ENCODE data around the gene GIMAP7. TPM values are rescaled to one million over a fixed set of nuclear protein-coding genes. Genes with fewer than 3 reads are reported as not detected.

The GIMAP7 gene
- total RNA-seq, 1 experiment from 2014 or later, result 0.33 TPM

DNA sequence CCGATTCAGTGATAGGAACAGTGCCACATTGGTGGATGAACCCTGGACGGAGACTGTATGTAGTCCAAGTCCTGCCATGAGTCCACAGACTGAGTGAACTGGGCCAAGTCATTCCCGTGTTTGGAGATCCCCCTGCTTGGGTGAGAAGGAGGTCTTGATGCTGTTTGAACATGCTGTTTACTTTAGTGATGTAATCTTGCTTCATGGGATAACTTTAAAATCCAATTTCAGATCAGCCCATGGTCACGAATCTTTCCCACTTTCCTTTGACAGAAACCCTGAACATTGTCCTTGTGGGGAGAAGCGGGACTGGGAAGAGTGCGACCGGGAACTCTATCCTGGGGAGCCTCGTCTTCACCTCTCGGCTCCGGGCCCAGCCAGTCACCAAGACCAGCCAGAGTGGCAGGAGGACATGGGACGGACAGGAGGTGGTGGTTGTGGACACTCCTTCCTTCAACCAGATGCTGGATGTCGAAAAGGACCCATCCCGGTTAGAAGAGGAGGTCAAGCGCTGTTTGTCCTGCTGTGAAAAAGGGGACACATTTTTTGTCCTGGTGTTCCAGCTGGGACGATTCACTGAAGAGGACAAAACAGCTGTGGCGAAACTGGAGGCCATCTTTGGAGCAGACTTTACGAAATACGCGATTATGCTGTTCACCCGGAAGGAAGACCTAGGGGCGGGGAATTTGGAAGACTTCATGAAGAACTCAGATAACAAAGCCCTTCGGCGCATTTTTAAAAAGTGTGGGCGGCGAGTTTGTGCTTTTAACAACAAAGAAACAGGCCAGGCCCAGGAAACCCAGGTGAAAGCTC is 37.6 kb upstream of the GIMAP7 start:
- POLR2A ChIA-PET, result no interaction called here
- in situ Hi-C loops (cut with HindIII; ENCODE audit: low pct_unique_long_range_greater_than_20kb, low sequenced_read_pairs), result no loop called here
- intact Hi-C loops (cut with micrococcal nuclease; ENCODE audit: unreplicated experiment), result no loop called here
- Histone ChIP-seq H3K36me3 (ENCODE audit: control insufficient read depth, insufficient read depth, low read length) (no peaks in the 10 kb centered on the region), H3K4me1 (ENCODE audit: control insufficient read depth, insufficient read depth, low read length) (no peaks in the 10 kb centered on the region), H3K27ac (ENCODE audit: low read length) (no peak overlapping the region), H3K9me3 (ENCODE audit: control insufficient read depth, insufficient read depth, low read depth, low read length) (no peaks in the 10 kb centered on the region), H3K4me3 (ENCODE audit: low read depth in 2 of 2, low read length in 2 of 2) (no peak overlapping the region), H3K27me3 (ENCODE audit: control insufficient read depth, insufficient read depth, low read length) (peaks cover 8% of the 10 kb centered on the region)
- TF ChIP-seq POLR2AphosphoS5 (IDR thresholded peaks at IDR 0.05; ENCODE audit: low read depth, low read length), result no peak
- TF ChIP-seq, protein P1, sequence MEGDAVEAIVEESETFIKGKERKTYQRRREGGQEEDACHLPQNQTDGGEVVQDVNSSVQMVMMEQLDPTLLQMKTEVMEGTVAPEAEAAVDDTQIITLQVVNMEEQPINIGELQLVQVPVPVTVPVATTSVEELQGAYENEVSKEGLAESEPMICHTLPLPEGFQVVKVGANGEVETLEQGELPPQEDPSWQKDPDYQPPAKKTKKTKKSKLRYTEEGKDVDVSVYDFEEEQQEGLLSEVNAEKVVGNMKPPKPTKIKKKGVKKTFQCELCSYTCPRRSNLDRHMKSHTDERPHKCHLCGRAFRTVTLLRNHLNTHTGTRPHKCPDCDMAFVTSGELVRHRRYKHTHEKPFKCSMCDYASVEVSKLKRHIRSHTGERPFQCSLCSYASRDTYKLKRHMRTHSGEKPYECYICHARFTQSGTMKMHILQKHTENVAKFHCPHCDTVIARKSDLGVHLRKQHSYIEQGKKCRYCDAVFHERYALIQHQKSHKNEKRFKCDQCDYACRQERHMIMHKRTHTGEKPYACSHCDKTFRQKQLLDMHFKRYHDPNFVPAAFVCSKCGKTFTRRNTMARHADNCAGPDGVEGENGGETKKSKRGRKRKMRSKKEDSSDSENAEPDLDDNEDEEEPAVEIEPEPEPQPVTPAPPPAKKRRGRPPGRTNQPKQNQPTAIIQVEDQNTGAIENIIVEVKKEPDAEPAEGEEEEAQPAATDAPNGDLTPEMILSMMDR (IDR thresholded peaks at IDR 0.05), result no peak
- no peak for TF ChIP-seq TCF7L2 (IDR thresholded peaks at IDR 0.05; ENCODE audit: low read depth, low read length)
- TF ChIP-seq, protein P2, sequence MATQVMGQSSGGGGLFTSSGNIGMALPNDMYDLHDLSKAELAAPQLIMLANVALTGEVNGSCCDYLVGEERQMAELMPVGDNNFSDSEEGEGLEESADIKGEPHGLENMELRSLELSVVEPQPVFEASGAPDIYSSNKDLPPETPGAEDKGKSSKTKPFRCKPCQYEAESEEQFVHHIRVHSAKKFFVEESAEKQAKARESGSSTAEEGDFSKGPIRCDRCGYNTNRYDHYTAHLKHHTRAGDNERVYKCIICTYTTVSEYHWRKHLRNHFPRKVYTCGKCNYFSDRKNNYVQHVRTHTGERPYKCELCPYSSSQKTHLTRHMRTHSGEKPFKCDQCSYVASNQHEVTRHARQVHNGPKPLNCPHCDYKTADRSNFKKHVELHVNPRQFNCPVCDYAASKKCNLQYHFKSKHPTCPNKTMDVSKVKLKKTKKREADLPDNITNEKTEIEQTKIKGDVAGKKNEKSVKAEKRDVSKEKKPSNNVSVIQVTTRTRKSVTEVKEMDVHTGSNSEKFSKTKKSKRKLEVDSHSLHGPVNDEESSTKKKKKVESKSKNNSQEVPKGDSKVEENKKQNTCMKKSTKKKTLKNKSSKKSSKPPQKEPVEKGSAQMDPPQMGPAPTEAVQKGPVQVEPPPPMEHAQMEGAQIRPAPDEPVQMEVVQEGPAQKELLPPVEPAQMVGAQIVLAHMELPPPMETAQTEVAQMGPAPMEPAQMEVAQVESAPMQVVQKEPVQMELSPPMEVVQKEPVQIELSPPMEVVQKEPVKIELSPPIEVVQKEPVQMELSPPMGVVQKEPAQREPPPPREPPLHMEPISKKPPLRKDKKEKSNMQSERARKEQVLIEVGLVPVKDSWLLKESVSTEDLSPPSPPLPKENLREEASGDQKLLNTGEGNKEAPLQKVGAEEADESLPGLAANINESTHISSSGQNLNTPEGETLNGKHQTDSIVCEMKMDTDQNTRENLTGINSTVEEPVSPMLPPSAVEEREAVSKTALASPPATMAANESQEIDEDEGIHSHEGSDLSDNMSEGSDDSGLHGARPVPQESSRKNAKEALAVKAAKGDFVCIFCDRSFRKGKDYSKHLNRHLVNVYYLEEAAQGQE (IDR thresholded peaks at IDR 0.05; ENCODE audit: insufficient read depth in 1 of 2, low read depth in 2 of 2, low read length in 1 of 2), result no peak
- TF ChIP-seq SIN3A (IDR thresholded peaks at IDR 0.05; ENCODE audit: borderline replicate concordance, insufficient read depth, low read depth, low read length), result no peak
- BruUV-seq (replicated peaks), result no TSS peak
- no peak for ATAC-seq
- CTCF ChIA-PET, result interaction anchor here (0.6 kb wide), 1 partner anchor 9 kb away, joined by 5 read pairs; no protein-coding TSS in a partner anchor
- no peak for DNase-seq (ENCODE audit: low read depth, low spot score)

DNA sequence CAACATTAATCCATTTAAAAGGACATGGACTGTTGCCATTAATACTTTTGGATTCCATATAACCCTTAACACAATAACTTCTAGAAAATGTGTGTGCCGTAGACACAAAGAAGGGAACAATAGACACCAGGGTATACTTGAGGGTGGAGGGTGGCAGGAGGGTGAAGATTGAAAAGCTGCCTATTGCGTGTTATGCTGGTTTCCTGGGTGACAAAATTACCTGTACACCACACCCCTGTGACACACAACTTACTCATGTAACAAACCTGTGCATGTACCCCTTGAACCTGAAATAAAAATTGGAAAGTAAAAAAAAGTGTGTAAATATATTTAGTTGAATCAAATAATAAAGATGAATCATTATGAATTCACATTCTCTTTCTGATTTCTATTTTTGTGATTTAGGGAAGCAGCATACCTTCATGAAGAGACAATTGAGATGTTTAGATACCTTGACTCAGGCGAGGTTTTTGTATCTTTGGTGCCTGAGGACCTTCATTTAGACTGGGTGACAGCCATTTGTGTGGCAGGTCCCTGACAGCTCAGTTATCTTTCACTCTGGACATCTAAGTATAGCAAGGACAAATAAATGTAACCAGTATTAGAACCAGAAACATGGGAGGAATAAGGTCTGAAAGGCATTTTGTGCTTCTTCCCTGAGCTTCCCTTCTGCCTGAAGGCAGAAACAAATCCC is 35.5 kb upstream of the GIMAP7 start:
- no peak overlapping the region for H3K27ac ChIP-seq (ENCODE audit: low read length)
- H3K36me3 ChIP-seq (ENCODE audit: control insufficient read depth, insufficient read depth, low read length), result no peaks in the 10 kb centered on the region
- H3K27me3 ChIP-seq (ENCODE audit: control insufficient read depth, insufficient read depth, low read length), result peaks cover 8% of the 10 kb centered on the region
- H3K4me1 ChIP-seq (ENCODE audit: control insufficient read depth, insufficient read depth, low read length), result no peaks in the 10 kb centered on the region
- ChIA-PET POLR2A (no interaction called here), CTCF (no interaction called here)
- TF ChIP-seq, protein P2 (IDR thresholded peaks at IDR 0.05; ENCODE audit: insufficient read depth in 1 of 2, low read depth in 2 of 2, low read length in 1 of 2), result no peak
- TF ChIP-seq TCF7L2 (IDR thresholded peaks at IDR 0.05; ENCODE audit: low read depth, low read length) (no peak), POLR2AphosphoS5 (IDR thresholded peaks at IDR 0.05; ENCODE audit: low read depth, low read length) (no peak), SIN3A (IDR thresholded peaks at IDR 0.05; ENCODE audit: borderline replicate concordance, insufficient read depth, low read depth, low read length) (no peak)
- TF ChIP-seq, protein P1 (IDR thresholded peaks at IDR 0.05), result no peak
- H3K4me3 ChIP-seq (ENCODE audit: low read depth in 2 of 2, low read length in 2 of 2), result no peak overlapping the region
- DNase-seq (ENCODE audit: low read depth, low spot score), result no peak
- no peak for ATAC-seq
- H3K9me3 ChIP-seq (ENCODE audit: control insufficient read depth, insufficient read depth, low read depth, low read length), result no peaks in the 10 kb centered on the region
- no TSS peak for BruUV-seq (replicated peaks)
- in situ Hi-C loops (cut with HindIII; ENCODE audit: low pct_unique_long_range_greater_than_20kb, low sequenced_read_pairs), result no loop called here
- intact Hi-C loops (cut with micrococcal nuclease; ENCODE audit: unreplicated experiment), result no loop called here
